Upper lobe of left lung (tissue), 6 donors: ENCODE data around the gene NPHP1. TPM values are rescaled to one million over a fixed set of nuclear protein-coding genes. Genes with fewer than 3 reads are reported as not detected.
"Not testable (repeated sequence)": the region's sequence is repeated elsewhere in the genome, so short reads cannot be mapped to it uniquely, and the experiment has no call there.

Source experiments
- ATAC-seq, 2 donors: fragments of 200-7000 bp; cut with Tn5 transposase; one replicate each; pipeline ENCODE4 v1.9.1; 2022; ENCODE audit warnings: mild to moderate bottlenecking in 2 of 2, moderate library complexity in 2 of 2; ENCODE audit not compliant: low FRiP score in 2 of 2
- DNase-seq, 2 donors: peaks; one replicate each; pipeline ENCODE4 v3.0.0-alpha.2; 2019 to 2020
- H3K27ac ChIP-seq, 4 donors: fragments of 200-600 bp; sonication (generic); one replicate each; pipeline ENCODE4 v1.5.1; 2016 to 2019
- H3K27me3 ChIP-seq, 4 donors: fragments of 200-600 bp; sonication (generic); one replicate each; pipeline ENCODE4 v1.5.1; 2017 to 2019
- H3K36me3 ChIP-seq, 4 donors: fragments of 200-600 bp; sonication (generic); one replicate each; pipeline ENCODE4 v1.5.1; 2016 to 2019
- H3K4me1 ChIP-seq, 4 donors: fragments of 200-600 bp; sonication (generic); one replicate each; pipeline ENCODE4 v1.5.1; 2018 to 2019
- H3K4me3 ChIP-seq, 4 donors: fragments of 200-600 bp; sonication (generic); one replicate each; pipeline ENCODE4 v1.5.1; 2017 to 2019; ENCODE audit warnings: mild to moderate bottlenecking in 2 of 4, moderate library complexity in 1 of 4
- H3K9me3 ChIP-seq, 4 donors: fragments of 200-600 bp; sonication (generic); one replicate each; pipeline ENCODE4 v1.5.1; 2018 to 2019
- EP300 ChIP-seq, 4 donors: sonication (generic); formaldehyde crosslinking; IDR thresholded peaks; one replicate each; pipeline ENCODE4 v1.5.1; 2017; ENCODE audit warnings: antibody characterized with exemption in 4 of 4, control low read depth in 2 of 4
- POLR2A ChIP-seq, 4 donors: fragments of 450-650 bp; IDR thresholded peaks; one replicate each; pipeline ENCODE4 v1.5.1; 2016 to 2017; ENCODE audit warnings: antibody characterized with exemption in 4 of 4, mild to moderate bottlenecking in 2 of 4
- POLR2AphosphoS5 ChIP-seq, 2 donors: sonication (generic); formaldehyde crosslinking; IDR thresholded peaks; one replicate each; pipeline ENCODE4 v1.5.1; 2017; ENCODE audit warnings: antibody characterized with exemption in 2 of 2
- WGBS, 2 donors: methylation state at CpG; one replicate each; pipeline ENCODE4 v1.1.5; 2017 to 2018; 5-methylcytosine and 5-hydroxymethylcytosine counted together
- total RNA-seq, 6 donors: library from RNA; depleted of rRNA in 4 of 6; stranded (reverse); fragments of >200 nt in 4 of 6; gene quantifications; one replicate each; pipeline versions ENCODE4 v1.1.0 to v1.2.1, GENCODE V29; 2016 to 2021
- TF ChIP-seq, protein P1 (sequence below), 6 experiments: fragments of 450-650 bp in 4 of 6; fragments of 200-600 bp in 2 of 6; sonication (generic) in 2 of 6; IDR thresholded peaks; one replicate each; pipeline ENCODE4 v1.5.1; 2016 to 2019; ENCODE audit warnings: antibody characterized with exemption in 6 of 6
- donor health status: DM: no; HTN: no; CAD: no; lungs with moderate emphysema.
- donor health status: DM: no; HTN: yes; CAD: no; lungs with severe emphysema.

The NPHP1 gene
- total RNA-seq, 6 donors from 2014 or later, result 3.2 to 18.4 (median 5.4) TPM

DNA sequence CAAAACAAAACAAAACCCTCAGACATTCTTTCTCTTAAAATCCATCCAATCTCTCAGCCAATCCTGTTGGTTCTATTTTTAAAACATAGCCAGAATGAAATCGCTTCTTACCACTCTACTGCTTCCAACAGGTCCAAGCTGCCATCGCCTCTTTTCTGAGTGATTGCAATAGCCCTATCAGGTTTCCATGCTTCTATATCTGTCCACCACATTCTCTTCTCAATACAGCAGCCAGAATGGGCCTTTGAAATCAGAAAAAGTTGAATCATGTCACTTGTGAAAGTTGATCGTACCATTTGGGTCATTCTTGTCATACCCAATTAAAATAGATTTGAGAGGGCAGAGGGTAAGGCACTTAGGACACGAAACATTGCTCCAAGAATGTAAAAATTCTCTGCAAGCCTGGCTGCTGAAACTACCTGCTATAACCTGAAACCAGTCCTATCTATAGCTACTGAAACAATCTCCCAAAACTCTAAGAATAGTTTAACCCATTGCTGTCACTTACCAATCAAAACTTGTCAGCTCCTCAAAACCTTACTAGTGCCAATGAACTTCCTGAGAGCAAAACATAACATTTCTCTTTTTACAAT, 10.8 kb upstream of the NPHP1 start:
- Histone ChIP-seq H3K4me3 (no peak overlapping the region), H3K36me3 (peaks cover 0 to 2% (median 0%) of the 10 kb centered on the region in 4 donors), H3K4me1 (peaks cover 5 to 16% (median 8%) of the 10 kb centered on the region in 4 donors), H3K27me3 (no peaks in the 10 kb centered on the region), H3K27ac (no peak overlapping the region), H3K9me3 (peaks cover 0 to 5% (median 0%) of the 10 kb centered on the region in 4 donors)
- TF ChIP-seq POLR2A (IDR thresholded peaks at IDR 0.05), result no peak
- TF ChIP-seq EP300 (IDR thresholded peaks at IDR 0.05), result no peak
- TF ChIP-seq POLR2AphosphoS5 (IDR thresholded peaks at IDR 0.05), result no peak
- TF ChIP-seq, protein P1, sequence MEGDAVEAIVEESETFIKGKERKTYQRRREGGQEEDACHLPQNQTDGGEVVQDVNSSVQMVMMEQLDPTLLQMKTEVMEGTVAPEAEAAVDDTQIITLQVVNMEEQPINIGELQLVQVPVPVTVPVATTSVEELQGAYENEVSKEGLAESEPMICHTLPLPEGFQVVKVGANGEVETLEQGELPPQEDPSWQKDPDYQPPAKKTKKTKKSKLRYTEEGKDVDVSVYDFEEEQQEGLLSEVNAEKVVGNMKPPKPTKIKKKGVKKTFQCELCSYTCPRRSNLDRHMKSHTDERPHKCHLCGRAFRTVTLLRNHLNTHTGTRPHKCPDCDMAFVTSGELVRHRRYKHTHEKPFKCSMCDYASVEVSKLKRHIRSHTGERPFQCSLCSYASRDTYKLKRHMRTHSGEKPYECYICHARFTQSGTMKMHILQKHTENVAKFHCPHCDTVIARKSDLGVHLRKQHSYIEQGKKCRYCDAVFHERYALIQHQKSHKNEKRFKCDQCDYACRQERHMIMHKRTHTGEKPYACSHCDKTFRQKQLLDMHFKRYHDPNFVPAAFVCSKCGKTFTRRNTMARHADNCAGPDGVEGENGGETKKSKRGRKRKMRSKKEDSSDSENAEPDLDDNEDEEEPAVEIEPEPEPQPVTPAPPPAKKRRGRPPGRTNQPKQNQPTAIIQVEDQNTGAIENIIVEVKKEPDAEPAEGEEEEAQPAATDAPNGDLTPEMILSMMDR (IDR thresholded peaks at IDR 0.05), result no peak
- WGBS, 2 donors, result 76 to 78% methylated on average over 4 of the region's 4 CpGs
- ATAC-seq (no peak), DNase-seq (no peak)

DNA sequence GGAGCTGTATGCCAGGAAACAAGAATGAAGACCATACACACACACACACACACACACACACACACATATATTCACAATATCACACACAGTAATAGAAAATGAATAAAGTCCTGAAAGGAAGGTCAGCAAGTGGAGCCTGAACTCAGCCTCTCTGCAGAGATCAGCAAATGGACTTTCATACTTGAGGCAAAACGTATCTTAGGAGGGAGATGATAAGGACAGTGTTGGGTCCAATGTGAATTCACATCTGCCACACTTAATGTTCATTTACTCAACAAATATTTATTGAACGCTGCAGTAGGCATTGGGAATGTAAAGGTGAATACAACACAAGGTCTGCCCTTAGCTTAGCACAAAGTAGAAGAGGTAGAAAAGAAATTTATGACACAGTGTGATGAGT, 10.3 kb upstream of the NPHP1 start:
- peaks cover 0 to 6% (median under 1%) of the 10 kb centered on the region in 4 donors for H3K36me3 ChIP-seq
- no peak overlapping the region for H3K4me3 ChIP-seq
- no peaks in the 10 kb centered on the region for H3K27me3 ChIP-seq
- TF ChIP-seq POLR2A (IDR thresholded peaks at IDR 0.05) (no peak), EP300 (IDR thresholded peaks at IDR 0.05) (no peak), POLR2AphosphoS5 (IDR thresholded peaks at IDR 0.05) (no peak)
- TF ChIP-seq, protein P1 (IDR thresholded peaks at IDR 0.05), result no peak
- H3K27ac ChIP-seq, result no peak overlapping the region
- 57 to 71% methylated on average over 2 of the region's 2 CpGs for WGBS, 2 donors
- ATAC-seq, result no peak
- H3K9me3 ChIP-seq, result peaks cover 0 to 5% (median 0%) of the 10 kb centered on the region in 4 donors
- no peak for DNase-seq
- peaks cover 5 to 16% (median 8%) of the 10 kb centered on the region in 4 donors for H3K4me1 ChIP-seq

DNA sequence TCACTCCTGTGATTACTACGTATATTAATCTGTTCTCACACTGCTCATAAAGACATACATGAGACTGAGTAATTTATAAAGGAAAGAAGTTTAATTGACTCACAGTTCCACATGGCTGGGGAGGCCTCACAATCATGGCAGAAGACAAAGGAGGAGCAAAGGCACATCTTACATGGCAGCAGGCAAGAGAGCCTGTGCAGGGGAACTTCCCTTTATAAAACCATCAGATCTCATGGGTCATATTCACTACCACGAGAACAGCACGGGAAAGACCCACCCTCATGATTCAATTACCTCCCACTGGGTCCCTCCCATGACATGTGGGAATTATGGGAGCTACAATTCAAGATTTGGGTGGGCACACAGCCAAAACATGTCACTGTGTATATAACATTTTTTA, 8.7 kb upstream of the NPHP1 start:
- WGBS, 2 donors, result 80 to 83% methylated on average over 3 of the region's 3 CpGs
- peaks cover 5 to 16% (median 8%) of the 10 kb centered on the region in 4 donors for H3K4me1 ChIP-seq
- DNase-seq, H3K4me3 ChIP-seq, H3K9me3 ChIP-seq, H3K27ac ChIP-seq, H3K36me3 ChIP-seq, ATAC-seq, H3K27me3 ChIP-seq: not testable (repeated sequence)

GRCh38 chr2:110211938-110212858, 7.4 kb upstream of the NPHP1 start, which contains the start of gene MTLN:
TSS of gene MTLN (minus strand) at chr2:110212547. CDS start at chr2:110212525, 22 bp downstream.
- Histone ChIP-seq H3K9me3 (peaks cover 0 to 5% (median 0%) of the 10 kb centered on the region in 4 donors), H3K4me3 (peak within 1 kb of the TSS; percentile 54 to 97 (median 73)), H3K27me3 (no peaks in the 10 kb centered on the region), H3K27ac (peak within 1 kb of the TSS; percentile 80 to 81 (median 80)), H3K36me3 (peaks cover 0 to 10% (median 3%) of the 10 kb centered on the region in 4 donors), H3K4me1 (peaks cover 5 to 16% (median 8%) of the 10 kb centered on the region in 4 donors)
- TF ChIP-seq POLR2AphosphoS5 (IDR thresholded peaks at IDR 0.05) (peak; percentile 81 to 95), POLR2A (IDR thresholded peaks at IDR 0.05) (peak in 3 of 4 donors; percentile 35 to 80 (median 42)), EP300 (IDR thresholded peaks at IDR 0.05) (peak in 1 of 4 donors; percentile 58)
- TF ChIP-seq, protein P1 (IDR thresholded peaks at IDR 0.05), result peak in 2 of 6 experiments; percentile 24 to 29
- ATAC-seq, result peak; percentile 95 to 97
- peak; percentile 72 to 97 for DNase-seq
- WGBS, 2 donors, result 2 to 15% methylated on average over 17 to 54 of the region's 54 CpGs
